Measurements from ENCODE around the gene BAZ2B.
A peak's percentile ranks its signal among the peaks of the same experiment; 100 is the strongest.

The BAZ2B gene

DNA sequence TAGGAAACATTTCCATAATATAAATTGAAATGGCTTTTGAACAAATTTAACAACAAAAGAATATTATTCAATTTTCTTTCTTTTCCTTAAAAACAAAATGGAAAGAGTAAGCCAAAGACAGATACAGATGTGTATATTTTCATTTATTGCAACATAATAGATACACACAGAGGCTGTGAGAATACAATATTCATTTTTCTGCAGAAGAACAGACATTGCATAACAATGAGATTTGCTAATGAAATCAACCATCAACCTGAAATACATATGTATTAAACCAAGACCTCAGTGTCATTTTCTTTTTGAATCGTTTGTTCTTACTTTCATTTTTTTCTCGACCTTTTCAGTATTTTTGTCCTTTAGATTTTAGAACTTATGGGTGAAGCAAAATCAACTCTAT lies 95.1 kb downstream of the BAZ2B start:
- POLR2A ChIA-PET (ENCODE audit: low non-redundant PET): no interaction called here
- CTCF ChIA-PET: no interaction called here
- no peak for DNase-seq (ENCODE audit: low spot score)

DNA sequence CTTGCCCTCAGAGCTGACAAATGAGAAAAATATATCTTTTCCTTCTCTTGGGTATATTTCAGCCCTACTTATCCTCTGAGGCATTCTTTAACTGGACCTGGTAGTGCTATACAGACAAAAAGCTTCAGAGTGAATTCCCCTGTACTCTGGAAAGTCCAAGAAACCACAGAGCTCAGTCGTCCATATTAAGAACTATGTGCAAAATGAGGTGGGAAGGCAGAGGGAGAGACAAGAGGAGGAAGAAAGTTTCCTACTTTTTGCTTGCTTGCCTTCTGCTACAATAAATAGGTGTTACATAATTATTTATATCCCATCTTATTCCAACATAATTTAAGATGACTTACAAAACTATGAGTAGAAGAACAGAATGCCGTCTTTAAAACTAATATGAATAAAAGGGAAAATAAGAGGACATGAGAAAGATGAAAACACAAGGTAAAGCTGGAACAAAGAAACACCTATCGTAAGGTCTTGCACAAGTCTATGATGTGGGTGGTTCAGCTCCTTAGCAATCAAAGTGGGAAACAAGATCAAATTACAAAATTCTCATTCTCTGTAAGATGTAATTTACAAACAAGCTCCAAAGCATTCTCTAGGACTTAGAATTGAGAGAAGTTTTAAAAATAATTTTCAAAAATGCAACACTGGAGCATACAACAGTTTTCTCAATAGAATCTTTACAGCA lies 97.9 kb downstream of the BAZ2B start:
- ChIA-PET CTCF (interaction anchor here (0.6 kb wide), 1 partner anchor 121 kb away, joined by 5 read pairs; no protein-coding TSS in a partner anchor), POLR2A (ENCODE audit: low non-redundant PET) (no interaction called here)
- no peak overlapping the region for H3K27ac ChIP-seq
- TF ChIP-seq, protein P1, sequence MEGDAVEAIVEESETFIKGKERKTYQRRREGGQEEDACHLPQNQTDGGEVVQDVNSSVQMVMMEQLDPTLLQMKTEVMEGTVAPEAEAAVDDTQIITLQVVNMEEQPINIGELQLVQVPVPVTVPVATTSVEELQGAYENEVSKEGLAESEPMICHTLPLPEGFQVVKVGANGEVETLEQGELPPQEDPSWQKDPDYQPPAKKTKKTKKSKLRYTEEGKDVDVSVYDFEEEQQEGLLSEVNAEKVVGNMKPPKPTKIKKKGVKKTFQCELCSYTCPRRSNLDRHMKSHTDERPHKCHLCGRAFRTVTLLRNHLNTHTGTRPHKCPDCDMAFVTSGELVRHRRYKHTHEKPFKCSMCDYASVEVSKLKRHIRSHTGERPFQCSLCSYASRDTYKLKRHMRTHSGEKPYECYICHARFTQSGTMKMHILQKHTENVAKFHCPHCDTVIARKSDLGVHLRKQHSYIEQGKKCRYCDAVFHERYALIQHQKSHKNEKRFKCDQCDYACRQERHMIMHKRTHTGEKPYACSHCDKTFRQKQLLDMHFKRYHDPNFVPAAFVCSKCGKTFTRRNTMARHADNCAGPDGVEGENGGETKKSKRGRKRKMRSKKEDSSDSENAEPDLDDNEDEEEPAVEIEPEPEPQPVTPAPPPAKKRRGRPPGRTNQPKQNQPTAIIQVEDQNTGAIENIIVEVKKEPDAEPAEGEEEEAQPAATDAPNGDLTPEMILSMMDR (conservative IDR thresholded peaks at IDR 0.05; ENCODE audit: low read depth): no peak
- DNase-seq (ENCODE audit: low spot score): peak; percentile 8

More for the DNA sequence above, 95.1 kb downstream of the BAZ2B start:
- TF ChIP-seq, protein P1 (conservative IDR thresholded peaks at IDR 0.05; ENCODE audit: low read depth): no peak
- no peak overlapping the region for H3K27ac ChIP-seq

GRCh38 chr2:159516241-159516758 lies 100.0 kb downstream of the BAZ2B start:
- CTCF ChIA-PET: interaction anchor here (0.6 to 1.1 kb wide), 4 partner anchors 11 to 1509 kb away, joined by 3 read pairs; no protein-coding TSS in a partner anchor
- TF ChIP-seq, protein P1 (conservative IDR thresholded peaks at IDR 0.05; ENCODE audit: low read depth): no peak; the same call in 1 of the 2 replicates
- POLR2A ChIA-PET (ENCODE audit: low non-redundant PET): interaction anchor here (1.1 kb wide), 1 partner anchor 99 kb away, joined by 10 read pairs; no protein-coding TSS in a partner anchor
- H3K27ac ChIP-seq: no peak overlapping the region
- DNase-seq (ENCODE audit: low spot score): peak; percentile 69

DNA sequence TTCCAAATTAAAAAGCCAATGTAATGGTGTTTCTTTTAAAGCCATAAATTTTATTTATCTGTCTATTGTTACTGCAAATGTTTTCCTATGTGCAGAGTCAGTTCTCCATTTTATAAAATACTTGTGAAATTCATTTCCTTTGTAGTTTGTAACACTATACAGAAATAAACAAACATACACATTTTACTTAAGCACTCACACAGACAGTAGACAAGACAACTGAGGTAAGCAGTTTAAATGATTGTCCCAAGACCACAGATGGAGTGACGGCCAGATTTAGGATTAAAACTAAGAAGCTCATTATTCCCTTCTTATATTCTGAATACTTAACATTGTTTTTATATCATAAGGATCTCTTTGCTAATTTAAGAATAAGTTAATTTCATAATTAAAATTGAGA lies 100.9 kb downstream of the BAZ2B start:
- ChIA-PET POLR2A (ENCODE audit: low non-redundant PET) (interaction anchor here (1.1 kb wide), 1 partner anchor 100 kb away, joined by 10 read pairs; no protein-coding TSS in a partner anchor), CTCF (interaction anchor here (1.1 kb wide), 1 partner anchor 10 kb away, joined by 3 read pairs; no protein-coding TSS in a partner anchor)
- H3K27ac ChIP-seq: no peak overlapping the region
- TF ChIP-seq, protein P1 (conservative IDR thresholded peaks at IDR 0.05; ENCODE audit: low read depth): no peak
- DNase-seq (ENCODE audit: low spot score): no peak

DNA sequence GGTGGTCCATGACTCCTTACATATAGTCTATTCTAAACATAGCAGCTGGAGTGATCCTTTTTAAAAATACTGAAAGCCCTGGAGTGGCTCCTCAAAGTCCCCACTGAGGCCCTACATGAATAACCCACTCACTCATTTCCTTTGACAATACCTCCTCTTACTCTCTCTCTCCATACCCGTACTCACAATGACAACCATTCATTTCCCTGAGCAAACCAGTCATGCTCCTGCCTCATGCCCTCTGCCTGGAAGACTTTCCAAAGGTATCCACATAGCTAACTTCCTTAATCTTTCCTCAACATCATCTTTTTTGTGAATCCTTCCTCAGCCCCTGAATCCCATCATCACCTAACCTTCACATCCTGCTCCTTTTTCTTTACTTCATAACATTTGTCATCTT lies 102.6 kb downstream of the BAZ2B start:
- TF ChIP-seq, protein P1 (conservative IDR thresholded peaks at IDR 0.05; ENCODE audit: low read depth): no peak

GRCh38 chr2:159508140-159508539 lies 108.2 kb downstream of the BAZ2B start:
- TF ChIP-seq, protein P1 (conservative IDR thresholded peaks at IDR 0.05; ENCODE audit: low read depth): no peak
- CTCF ChIA-PET: interaction anchor here (0.7 kb wide), 1 partner anchor 9 kb away, joined by 3 read pairs; no protein-coding TSS in a partner anchor
- POLR2A ChIA-PET (ENCODE audit: low non-redundant PET): no interaction called here
- DNase-seq (ENCODE audit: low spot score): no peak
- H3K27ac ChIP-seq: no peak overlapping the region

More for the DNA sequence above, 102.6 kb downstream of the BAZ2B start:
- CTCF ChIA-PET: interaction anchor here (0.5 to 0.6 kb wide), 2 partner anchors 9 to 91 kb away, joined by 3 to 5 read pairs; no protein-coding TSS in a partner anchor
- no peak for DNase-seq (ENCODE audit: low spot score)
- H3K27ac ChIP-seq: no peak overlapping the region
- POLR2A ChIA-PET (ENCODE audit: low non-redundant PET): interaction anchor here (0.6 kb wide), 1 partner anchor 101 kb away, joined by 6 read pairs; no protein-coding TSS in a partner anchor
